Measurements from ENCODE around the gene SYNE3.

SYNE3 gene

GRCh38 chr14:95538801-95539509, 22.5 kb upstream of the SYNE3 start:
- DNase-seq: no peak

GRCh38 chr14:95537298-95538089, 21.0 kb upstream of the SYNE3 start:
- no peak for DNase-seq

GRCh38 chr14:95536671-95537070, 20.2 kb upstream of the SYNE3 start:
- DNase-seq: no peak

- DNase-seq: no peak
Observed at GRCh38 chr14:95536036-95536593, 19.7 kb upstream of the SYNE3 start.

- no peak for DNase-seq
Observed at GRCh38 chr14:95535226-95536021, 19.0 kb upstream of the SYNE3 start.

- DNase-seq: peak; percentile 100
Observed at GRCh38 chr14:95534299-95535225, 18.1 kb upstream of the SYNE3 start, which contains the start of gene GLRX5. Gene GLRX5, plus strand, starts transcription at chr14:95535050. Its CDS starts 40 bp downstream, at chr14:95535090.

GRCh38 chr14:95533822-95534221, 17.4 kb upstream of the SYNE3 start:
- no peak for DNase-seq

- peak; percentile 44 for DNase-seq
Observed at GRCh38 chr14:95533391-95533821, 17.0 kb upstream of the SYNE3 start.

- DNase-seq: no peak
Observed at GRCh38 chr14:95531969-95532368, 15.5 kb upstream of the SYNE3 start.

- DNase-seq: peak; percentile 39
Observed at GRCh38 chr14:95531473-95531872, 15.0 kb upstream of the SYNE3 start.

- no peak for DNase-seq
Observed at GRCh38 chr14:95530473-95531276, 14.2 kb upstream of the SYNE3 start.

GRCh38 chr14:95529216-95529615, 12.8 kb upstream of the SYNE3 start:
- DNase-seq: no peak

GRCh38 chr14:95527387-95528002, 11.0 kb upstream of the SYNE3 start:
- peak; percentile 78 for DNase-seq

- no peak for DNase-seq
Observed at GRCh38 chr14:95526483-95527386, 10.3 kb upstream of the SYNE3 start.

GRCh38 chr14:95525999-95526398, 9.5 kb upstream of the SYNE3 start:
- no peak for DNase-seq

GRCh38 chr14:95524706-95525512, 8.5 kb upstream of the SYNE3 start:
- no peak for DNase-seq

GRCh38 chr14:95523815-95524448, 7.5 kb upstream of the SYNE3 start:
- peak; percentile 81 for DNase-seq

All from activated CD4-positive, alpha-beta T cell treated with anti-CD3 and anti-CD28 coated beads, Interleukin-10, Interleukin-2, amounts not matched to agents 100 ng/mL and 50 ng/mL, durations not matched to agents 16 hours and 8 hours (primary cell).